GM18498 (cell line): ENCODE measurements around the gene IZUMO1R.
"Not testable (repeated sequence)": the region's sequence is repeated elsewhere in the genome, so short reads cannot be mapped to it uniquely, and the experiment has no call there.

Source experiments
- ATAC-seq: cut with Tn5 transposase; IDR thresholded peaks from one replicate; pipeline ENCODE4 v1.9.1; 2021; ENCODE audit warnings: mild to moderate bottlenecking, moderate library complexity; ENCODE audit not compliant: unreplicated experiment

IZUMO1R gene

GRCh38 chr11:94322501-94322900 lies 18.1 kb downstream of the IZUMO1R start:
- ATAC-seq, result no peak

GRCh38 chr11:94325681-94326080 lies 21.3 kb downstream of the IZUMO1R start:
- ATAC-seq, result peak; percentile 89

- no peak for ATAC-seq
Measured at GRCh38 chr11:94326947-94327346, 22.6 kb downstream of the IZUMO1R start.

GRCh38 chr11:94328587-94329080 lies 24.3 kb downstream of the IZUMO1R start:
- no peak for ATAC-seq

GRCh38 chr11:94329501-94329900 lies 25.1 kb downstream of the IZUMO1R start:
- no peak for ATAC-seq

- no peak for ATAC-seq
Measured at GRCh38 chr11:94330789-94331188, 26.4 kb downstream of the IZUMO1R start.

GRCh38 chr11:94332814-94333213 lies 28.4 kb downstream of the IZUMO1R start:
- no peak for ATAC-seq

- ATAC-seq, result no peak
Measured at GRCh38 chr11:94336033-94336432, 31.7 kb downstream of the IZUMO1R start.

GRCh38 chr11:94338651-94339050 lies 34.3 kb downstream of the IZUMO1R start:
- no peak for ATAC-seq

- no peak for ATAC-seq
Measured at GRCh38 chr11:94342250-94342649, 37.9 kb downstream of the IZUMO1R start.

- no peak for ATAC-seq
Measured at GRCh38 chr11:94343495-94343894, 39.1 kb downstream of the IZUMO1R start.

GRCh38 chr11:94346311-94346710 lies 41.9 kb downstream of the IZUMO1R start:
- ATAC-seq, result not testable (repeated sequence)

- ATAC-seq, result not testable (repeated sequence)
Measured at GRCh38 chr11:94350850-94351563, 46.6 kb downstream of the IZUMO1R start.
